ENCODE data around the gene SPINK14. TPM values are rescaled to one million over a fixed set of nuclear protein-coding genes. Genes with fewer than 3 reads are reported as not detected.

SPINK14 gene
- total and polyA plus RNA-seq, 2 of the 13 experiments (the other 11 are each of a cell fraction or from before 2014, with no cell fraction given), result not detected

- 46% methylated on average over 1 of the region's 1 CpG for WGBS (ENCODE audit: low lambda C conversion rate)
- ATAC-seq (no peak), DNase-seq (ENCODE audit: low spot score) (no peak), FAIRE-seq (no peak)
- H3K4me1 ChIP-seq (ENCODE audit: insufficient read depth, low read length), result no peaks in the 10 kb centered on the region
- ChIA-PET CTCF (ENCODE audit: low intra/inter-chr PET ratio, low total read pairs) (no interaction called here), POLR2A (no interaction called here)
- no peaks in the 10 kb centered on the region for H3K36me3 ChIP-seq (replicated peaks in 1 of 2; ENCODE audit: control insufficient read depth in 1 of 2, insufficient read depth in 2 of 2, low read length in 2 of 2)
- H3K4me2 ChIP-seq (ENCODE audit: low read depth, low read length), result no peak overlapping the region
- H4K20me1 ChIP-seq (ENCODE audit: insufficient read depth, low read length), result no peaks in the 10 kb centered on the region
- H2AFZ ChIP-seq (ENCODE audit: low read length), result no peak overlapping the region
- no peaks in the 10 kb centered on the region for H3K9me3 ChIP-seq (ENCODE audit: low read length)
- H3K9ac ChIP-seq (ENCODE audit: insufficient read depth, low read depth, low read length), result no peak overlapping the region
- no peak overlapping the region for H3K27ac ChIP-seq (ENCODE audit: extremely low read length, insufficient read depth, low read length)
- BruUV-seq (replicated peaks), result no TSS peak
- H3K4me3 ChIP-seq (replicated peaks in 1 of 3; ENCODE audit: insufficient read depth in 1 of 3, low read depth in 2 of 3, low read length in 3 of 3), result no peak overlapping the region
- H3K79me2 ChIP-seq (ENCODE audit: insufficient read depth, low read length), result no peaks in the 10 kb centered on the region
- no peaks in the 10 kb centered on the region for H3K27me3 ChIP-seq (ENCODE audit: control insufficient read depth in 1 of 2, insufficient read depth in 2 of 2, low read length in 2 of 2)
- intact Hi-C loops (cut with micrococcal nuclease; ENCODE audit: unreplicated experiment) (loop anchor here (5.0 kb wide), 3 partner anchors 230 to 305 kb away; no protein-coding TSS in a partner anchor), in situ Hi-C loops (cut with HindIII; ENCODE audit: extremely low pct_ligation_motif_present, low pct_unique_long_range_greater_than_20kb) (loop anchor here (10.0 kb wide), 1 partner anchor 198 kb away; no protein-coding TSS in a partner anchor)
- TF ChIP-seq THAP9 (CRISPR knock-in tag; IDR thresholded peaks at IDR 0.05; ENCODE audit: borderline replicate concordance) (no peak), TP53 (CRISPR knock-in tag; conservative IDR thresholded peaks at IDR 0.05) (no peak), ZNF432 (CRISPR knock-in tag; IDR thresholded peaks at IDR 0.05; ENCODE audit: borderline replicate concordance) (no peak), SRSF1 (optimal IDR thresholded peaks at IDR 0.05; ENCODE audit: low read depth, low read length) (no peak), SMARCE1 (IDR thresholded peaks at IDR 0.05; ENCODE audit: borderline replicate concordance) (no peak), ZNF3 (CRISPR knock-in tag; IDR thresholded peaks at IDR 0.05) (no peak), ATF7 (IDR thresholded peaks at IDR 0.05) (no peak), ATF7 (CRISPR knock-in tag; IDR thresholded peaks at IDR 0.05) (no peak), CAMTA2 (CRISPR knock-in tag; IDR thresholded peaks at IDR 0.05; ENCODE audit: borderline replicate concordance) (no peak), ISX (CRISPR knock-in tag; conservative IDR thresholded peaks at IDR 0.05) (no peak), ZNF614 (CRISPR knock-in tag; IDR thresholded peaks at IDR 0.05; ENCODE audit: borderline replicate concordance) (no peak), CCDC6 (CRISPR knock-in tag; IDR thresholded peaks at IDR 0.05) (no peak)
Observed at GRCh38 chr5:148177207-148177606, 8.9 kb downstream of the SPINK14 start.
